NCI-H526 treated with DMSO at 0.1 percent for 48 hours (cell line): ENCODE measurements around the gene COL24A1.

Experiments
- DNase-seq: peaks from one replicate; lab custom pipeline; 2025; lab: John Stamatoyannopoulos, UW

The COL24A1 gene

GRCh38 chr1:85683292-85684025, 473.1 kb downstream of the COL24A1 start:
- DNase-seq = no peak

DNA sequence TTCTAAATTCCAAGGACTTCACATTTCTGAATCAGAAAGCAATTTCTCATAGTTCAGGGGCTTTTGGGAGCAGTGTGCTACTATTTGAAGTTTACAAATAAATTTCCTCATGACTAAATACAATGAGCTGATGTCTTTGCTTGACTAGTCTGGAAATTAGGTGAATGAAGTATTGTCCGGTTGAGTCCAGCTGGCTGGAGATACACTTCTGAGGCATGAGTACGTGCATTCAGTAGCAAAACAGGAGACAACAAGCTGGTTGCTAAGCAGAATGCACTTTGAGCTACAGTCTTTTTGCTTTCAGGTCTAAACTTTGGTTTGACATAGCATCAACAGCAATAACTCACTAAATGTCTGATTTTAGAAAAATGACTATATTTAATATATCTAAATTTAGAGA, 475.5 kb downstream of the COL24A1 start:
- DNase-seq = no peak
